B cell (primary cell): ENCODE measurements around the gene NPS.

Experiments
- CTCF ChIP-seq: fragments of 200-600 bp; IDR thresholded peaks from one replicate; pipeline ENCODE4 v1.8.0; 2022; ENCODE audit warnings: antibody characterized with exemption, mild to moderate bottlenecking
- EZH2 ChIP-seq: IDR thresholded peaks from 2 replicates; pipeline ENCODE4 v1.6.1; 2012; ENCODE audit warnings: borderline replicate concordance, low read depth, mild to moderate bottlenecking, moderate library complexity, low read length; ENCODE audit not compliant: insufficient read depth, poor library complexity, severe bottlenecking

- TF ChIP-seq CTCF, result no peak
- TF ChIP-seq EZH2, result no peak
Measured at GRCh38 chr10:127565583-127565982, 16.5 kb downstream of the NPS start.
